ENCODE measurements around the gene ARHGEF17. TPM values are rescaled to one million over a fixed set of nuclear protein-coding genes. Genes with fewer than 3 reads are reported as not detected.

ARHGEF17 gene
- polyA plus RNA-seq, 2 of the 4 experiments (the other 2 are of a cell fraction), result 7.0 to 16.2 TPM

DNA sequence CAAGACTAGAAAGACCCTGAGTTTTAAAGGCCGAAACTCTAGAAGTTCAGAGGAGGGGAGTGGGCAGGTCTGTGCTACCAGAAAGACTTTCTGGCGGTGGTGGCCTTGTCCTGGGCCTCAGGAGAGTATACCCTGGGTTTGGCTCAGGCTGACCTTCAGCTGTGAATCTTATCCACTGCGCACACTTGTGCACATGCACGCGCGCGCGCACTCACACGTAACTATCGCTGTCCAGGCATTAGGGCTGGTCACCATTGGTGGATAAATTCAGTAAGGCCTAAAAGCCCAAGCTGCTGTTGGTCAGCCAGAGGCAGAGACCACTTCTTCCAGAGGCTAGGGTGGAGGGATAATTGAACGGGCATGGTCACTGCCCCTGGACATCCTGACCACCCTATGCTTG is 25.1 kb downstream of the ARHGEF17 start:
- H3K9me3 ChIP-seq, result no peaks in the 10 kb centered on the region
- H3K4me1 ChIP-seq, result peaks cover 38% of the 10 kb centered on the region
- DNase-seq (ENCODE audit: low read depth in 1 of 2, low spot score in 1 of 2) (no peak), ATAC-seq (no peak), FAIRE-seq (no peak)
- ChIA-PET POLR2A (interaction anchor here (2.8 kb wide), 1 partner anchor 25 kb away, joined by 39 read pairs; the partner anchor contains the start of gene ARHGEF17), CTCF (interaction anchor here (0.7 to 10.6 kb wide), 5 partner anchors 13 to 66 kb away, joined by 3 to 527 read pairs (median 172); partner anchors contain the start of gene ARHGEF17)
- TF ChIP-seq, protein P1, sequence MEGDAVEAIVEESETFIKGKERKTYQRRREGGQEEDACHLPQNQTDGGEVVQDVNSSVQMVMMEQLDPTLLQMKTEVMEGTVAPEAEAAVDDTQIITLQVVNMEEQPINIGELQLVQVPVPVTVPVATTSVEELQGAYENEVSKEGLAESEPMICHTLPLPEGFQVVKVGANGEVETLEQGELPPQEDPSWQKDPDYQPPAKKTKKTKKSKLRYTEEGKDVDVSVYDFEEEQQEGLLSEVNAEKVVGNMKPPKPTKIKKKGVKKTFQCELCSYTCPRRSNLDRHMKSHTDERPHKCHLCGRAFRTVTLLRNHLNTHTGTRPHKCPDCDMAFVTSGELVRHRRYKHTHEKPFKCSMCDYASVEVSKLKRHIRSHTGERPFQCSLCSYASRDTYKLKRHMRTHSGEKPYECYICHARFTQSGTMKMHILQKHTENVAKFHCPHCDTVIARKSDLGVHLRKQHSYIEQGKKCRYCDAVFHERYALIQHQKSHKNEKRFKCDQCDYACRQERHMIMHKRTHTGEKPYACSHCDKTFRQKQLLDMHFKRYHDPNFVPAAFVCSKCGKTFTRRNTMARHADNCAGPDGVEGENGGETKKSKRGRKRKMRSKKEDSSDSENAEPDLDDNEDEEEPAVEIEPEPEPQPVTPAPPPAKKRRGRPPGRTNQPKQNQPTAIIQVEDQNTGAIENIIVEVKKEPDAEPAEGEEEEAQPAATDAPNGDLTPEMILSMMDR (IDR thresholded peaks at IDR 0.05), result no peak
- TF ChIP-seq, protein P2, sequence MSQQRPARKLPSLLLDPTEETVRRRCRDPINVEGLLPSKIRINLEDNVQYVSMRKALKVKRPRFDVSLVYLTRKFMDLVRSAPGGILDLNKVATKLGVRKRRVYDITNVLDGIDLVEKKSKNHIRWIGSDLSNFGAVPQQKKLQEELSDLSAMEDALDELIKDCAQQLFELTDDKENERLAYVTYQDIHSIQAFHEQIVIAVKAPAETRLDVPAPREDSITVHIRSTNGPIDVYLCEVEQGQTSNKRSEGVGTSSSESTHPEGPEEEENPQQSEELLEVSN (IDR thresholded peaks at IDR 0.05; ENCODE audit: borderline replicate concordance, low read depth), result no peak
- TF ChIP-seq, protein P3, sequence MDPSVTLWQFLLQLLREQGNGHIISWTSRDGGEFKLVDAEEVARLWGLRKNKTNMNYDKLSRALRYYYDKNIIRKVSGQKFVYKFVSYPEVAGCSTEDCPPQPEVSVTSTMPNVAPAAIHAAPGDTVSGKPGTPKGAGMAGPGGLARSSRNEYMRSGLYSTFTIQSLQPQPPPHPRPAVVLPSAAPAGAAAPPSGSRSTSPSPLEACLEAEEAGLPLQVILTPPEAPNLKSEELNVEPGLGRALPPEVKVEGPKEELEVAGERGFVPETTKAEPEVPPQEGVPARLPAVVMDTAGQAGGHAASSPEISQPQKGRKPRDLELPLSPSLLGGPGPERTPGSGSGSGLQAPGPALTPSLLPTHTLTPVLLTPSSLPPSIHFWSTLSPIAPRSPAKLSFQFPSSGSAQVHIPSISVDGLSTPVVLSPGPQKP (IDR thresholded peaks at IDR 0.05; ENCODE audit: low read depth, low read length), result no peak
- TF ChIP-seq JUNB (IDR thresholded peaks at IDR 0.05) (no peak), CHD4 (IDR thresholded peaks at IDR 0.05; ENCODE audit: borderline replicate concordance) (no peak), GATA3 (IDR thresholded peaks at IDR 0.05; ENCODE audit: borderline replicate concordance) (no peak), NR3C1 (IDR thresholded peaks at IDR 0.05) (no peak), RAD21 (conservative IDR thresholded peaks at IDR 0.05 in 1 of 2, IDR thresholded peaks at IDR 0.05 in 1 of 2) (no peak), SMC3 (IDR thresholded peaks at IDR 0.05) (no peak), PHF8 (IDR thresholded peaks at IDR 0.05; ENCODE audit: borderline replicate concordance, low read depth) (no peak), MAFK (IDR thresholded peaks at IDR 0.05; ENCODE audit: partially characterized antibody) (no peak), POLR2AphosphoS2 (conservative IDR thresholded peaks at IDR 0.05; ENCODE audit: low read length) (no peak), HOXB5 (CRISPR knock-in tag; IDR thresholded peaks at IDR 0.05) (no peak), ESRRA (IDR thresholded peaks at IDR 0.05; ENCODE audit: borderline replicate concordance, low read length) (no peak), TP53 (CRISPR knock-in tag; IDR thresholded peaks at IDR 0.05) (no peak), FOSB (CRISPR knock-in tag; IDR thresholded peaks at IDR 0.05) (no peak), SREBF2 (IDR thresholded peaks at IDR 0.05) (no peak), BHLHE40 (IDR thresholded peaks at IDR 0.05; ENCODE audit: low read depth, low read length) (no peak)
- TF ChIP-seq, protein P4, sequence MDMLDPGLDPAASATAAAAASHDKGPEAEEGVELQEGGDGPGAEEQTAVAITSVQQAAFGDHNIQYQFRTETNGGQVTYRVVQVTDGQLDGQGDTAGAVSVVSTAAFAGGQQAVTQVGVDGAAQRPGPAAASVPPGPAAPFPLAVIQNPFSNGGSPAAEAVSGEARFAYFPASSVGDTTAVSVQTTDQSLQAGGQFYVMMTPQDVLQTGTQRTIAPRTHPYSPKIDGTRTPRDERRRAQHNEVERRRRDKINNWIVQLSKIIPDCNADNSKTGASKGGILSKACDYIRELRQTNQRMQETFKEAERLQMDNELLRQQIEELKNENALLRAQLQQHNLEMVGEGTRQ (IDR thresholded peaks at IDR 0.05), result no peak
- WGBS (ENCODE audit: missing lambda C conversion rate), result 97% methylated on average over 10 of the region's 11 CpGs
- no peak overlapping the region for H3K4me3 ChIP-seq
- peak overlapping the region in 1 of 2 experiments; percentile 80; a peak in 2 of 6 replicates for H3K27ac ChIP-seq
- H3K4me2 ChIP-seq, result no peak overlapping the region

DNA sequence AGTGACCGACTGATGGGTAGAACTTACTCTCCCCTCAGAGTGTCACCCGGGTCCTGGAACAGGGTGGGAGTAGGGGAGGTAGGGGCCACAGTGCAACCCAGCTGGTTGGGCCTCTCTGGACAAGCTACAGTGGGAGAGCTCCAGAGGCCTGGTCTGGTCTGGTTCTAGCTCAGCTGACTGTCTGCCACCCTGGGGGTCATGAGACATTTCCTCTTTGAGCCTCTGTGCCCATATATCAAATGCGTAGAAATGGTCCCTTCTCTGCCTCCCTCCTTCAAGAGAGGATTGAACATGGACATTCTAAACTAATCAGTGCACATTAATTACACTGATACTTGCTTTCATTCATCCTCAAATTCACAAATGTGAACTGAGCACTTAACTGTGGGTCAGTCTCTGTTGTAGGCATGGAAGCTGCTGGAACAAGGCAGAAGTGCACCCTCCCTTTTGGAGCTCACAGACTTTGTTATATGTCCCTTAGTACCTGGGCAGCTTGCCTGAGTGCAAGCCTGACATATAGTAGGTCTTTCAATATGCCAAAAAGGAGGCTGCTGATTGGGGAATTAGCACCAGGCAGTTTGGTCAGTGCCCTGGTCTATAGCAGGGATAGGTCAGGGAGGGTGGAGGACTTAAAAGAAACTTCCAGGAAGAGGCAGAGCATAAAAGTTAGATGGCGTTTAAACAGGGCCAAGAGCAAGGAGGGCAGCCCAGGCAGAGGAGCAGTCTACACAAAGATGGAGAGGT is 25.7 kb downstream of the ARHGEF17 start:
- ATAC-seq (peak; percentile 1; a peak in 3 of 6 replicates), DNase-seq (ENCODE audit: low read depth in 1 of 2, low spot score in 1 of 2) (no peak), FAIRE-seq (no peak)
- ChIA-PET POLR2A (interaction anchor here (2.8 kb wide), 1 partner anchor 26 kb away, joined by 39 read pairs; the partner anchor contains the start of gene ARHGEF17), CTCF (interaction anchor here (0.7 to 10.6 kb wide), 9 partner anchors 14 to 612 kb away, joined by 3 to 527 read pairs (median 8); partner anchors contain the start of gene ARHGEF17)
- WGBS (ENCODE audit: missing lambda C conversion rate), result 86% methylated on average over 3 of the region's 4 CpGs
- peaks cover 38% of the 10 kb centered on the region for H3K4me1 ChIP-seq
- H3K4me3 ChIP-seq, result no peak overlapping the region
- H3K4me2 ChIP-seq, result peak overlapping the region; percentile 64
- no peak for TF ChIP-seq HEYL (CRISPR knock-in tag; IDR thresholded peaks at IDR 0.05)
- no peak for TF ChIP-seq RFX5 (IDR thresholded peaks at IDR 0.05)
- TF ChIP-seq POLR2A (IDR thresholded peaks at IDR 0.05; ENCODE audit: low read length), result no peak
- TF ChIP-seq, protein P2 (IDR thresholded peaks at IDR 0.05; ENCODE audit: borderline replicate concordance, low read depth), result no peak
- TF ChIP-seq HDAC2 (IDR thresholded peaks at IDR 0.05), result no peak
- no peak for TF ChIP-seq TP53 (CRISPR knock-in tag; IDR thresholded peaks at IDR 0.05)
- TF ChIP-seq, protein P1 (IDR thresholded peaks at IDR 0.05), result no peak
- H3K27ac ChIP-seq, result peak overlapping the region; percentile 62 to 80
- H3K9me3 ChIP-seq, result no peaks in the 10 kb centered on the region

All from A549 (cell line).